Caco-2 (cell line): ENCODE measurements around the gene ZG16. TPM values are rescaled to one million over a fixed set of nuclear protein-coding genes. Genes with fewer than 3 reads are reported as not detected.
A peak's percentile ranks its signal among the peaks of the same experiment; 100 is the strongest.
"Not testable (repeated sequence)": the region's sequence is repeated elsewhere in the genome, so short reads cannot be mapped to it uniquely, and the experiment has no call there.

Experiments
- BruUV-seq: library from RNA; stranded (reverse); fragments of 400-500 nt; replicated peaks from 2 replicates; lab custom pipeline; 2021; lab: Mats Ljungman, UMichigan
- CTCF ChIA-PET: fragments of 300-600 bp; sonication (Branson Sonifier 250); formaldehyde crosslinking; loops from one replicate; lab custom pipeline; 2022; ENCODE audit warnings: antibody characterized with exemption; lab: Charles Lee
- POLR2A ChIA-PET: fragments of 300-600 bp; sonication (Branson Sonifier 250); formaldehyde crosslinking; loops from one replicate; lab custom pipeline; 2022; ENCODE audit warnings: antibody characterized with exemption; lab: Charles Lee
- DNase-seq, 2 experiments: peaks; one replicate each; pipeline versions ENCODE4 v3.0.0 to v3.0.0-alpha.2; 2020 to 2022
- H3K27me3 ChIP-seq: replicated peaks from 2 replicates; pipeline ENCODE4 v1.6.0; 2011; ENCODE audit warnings: low read length; ENCODE audit not compliant: control insufficient read depth, insufficient read depth
- H3K36me3 ChIP-seq: 2 replicates; pipeline ENCODE4 v1.5.1; 2011; ENCODE audit warnings: low read length; ENCODE audit not compliant: control insufficient read depth, insufficient read depth
- H3K4me1 ChIP-seq: fragments of 250-450 bp; sonication (Bioruptor Pico); 2 replicates; pipeline ENCODE4 v1.5.1; 2020; ENCODE audit warnings: mild to moderate bottlenecking
- H3K4me3 ChIP-seq: 2 replicates; pipeline ENCODE4 v1.5.1; 2011; ENCODE audit warnings: low read depth, mild to moderate bottlenecking, control low read depth, low read length
- H3K9me3 ChIP-seq: fragments of 250-450 bp; sonication (Bioruptor Pico); 2 replicates; pipeline ENCODE4 v1.5.1; 2020; ENCODE audit warnings: mild to moderate bottlenecking, moderate library complexity
- H3K27ac Mint-ChIP-seq: one replicate; pipeline ENCODE4 v1.8.0; 2022; ENCODE audit warnings: mixed read lengths; ENCODE audit not compliant: unreplicated experiment
- H3K27me3 Mint-ChIP-seq: one replicate; pipeline ENCODE4 v1.8.0; 2022; ENCODE audit warnings: mixed read lengths; ENCODE audit not compliant: insufficient read depth, unreplicated experiment
- H3K36me3 Mint-ChIP-seq: one replicate; pipeline ENCODE4 v1.8.0; 2022; ENCODE audit warnings: mild to moderate bottlenecking, mixed read lengths; ENCODE audit not compliant: insufficient read depth, unreplicated experiment
- H3K4me1 Mint-ChIP-seq: one replicate; pipeline ENCODE4 v1.8.0; 2022; ENCODE audit warnings: low read depth, mixed read lengths; ENCODE audit not compliant: unreplicated experiment
- H3K4me3 Mint-ChIP-seq: one replicate; pipeline ENCODE4 v1.8.0; 2022; ENCODE audit warnings: mild to moderate bottlenecking, moderate library complexity, mixed read lengths; ENCODE audit not compliant: unreplicated experiment
- H3K9me3 Mint-ChIP-seq: one replicate; pipeline ENCODE4 v1.8.0; 2022; ENCODE audit warnings: mixed read lengths; ENCODE audit not compliant: unreplicated experiment
- intact Hi-C: fragments of 100-400 bp; cut with micrococcal nuclease; formaldehyde crosslinking; loops from one replicate; pipeline ENCODE4 v1.10.0; 2022; ENCODE audit not compliant: unreplicated experiment
- total RNA-seq: library from RNA; stranded (reverse); gene quantifications from 2 replicates; pipeline ENCODE4 v1.2.3, GENCODE V29; 2022
- TF ChIP-seq, protein P1 (sequence below), 2 experiments: fragments of 200-600 bp in 1 of 2; IDR thresholded peaks; 1 replicate in 1 of 2; 2 replicates in 1 of 2; pipeline versions ENCODE4 v1.5.1 to v1.8.0; 2011 to 2022; ENCODE audit warnings: antibody characterized with exemption in 1 of 2, control low read depth in 1 of 2, inconsistent platforms in 1 of 2, low read depth in 1 of 2, low read length in 1 of 2, mild to moderate bottlenecking in 1 of 2, moderate library complexity in 1 of 2; ENCODE audit not compliant: insufficient read depth in 1 of 2, severe bottlenecking in 1 of 2, unreplicated experiment in 1 of 2

ZG16 gene
- total RNA-seq, 1 experiment from 2014 or later: 1.9 TPM

DNA sequence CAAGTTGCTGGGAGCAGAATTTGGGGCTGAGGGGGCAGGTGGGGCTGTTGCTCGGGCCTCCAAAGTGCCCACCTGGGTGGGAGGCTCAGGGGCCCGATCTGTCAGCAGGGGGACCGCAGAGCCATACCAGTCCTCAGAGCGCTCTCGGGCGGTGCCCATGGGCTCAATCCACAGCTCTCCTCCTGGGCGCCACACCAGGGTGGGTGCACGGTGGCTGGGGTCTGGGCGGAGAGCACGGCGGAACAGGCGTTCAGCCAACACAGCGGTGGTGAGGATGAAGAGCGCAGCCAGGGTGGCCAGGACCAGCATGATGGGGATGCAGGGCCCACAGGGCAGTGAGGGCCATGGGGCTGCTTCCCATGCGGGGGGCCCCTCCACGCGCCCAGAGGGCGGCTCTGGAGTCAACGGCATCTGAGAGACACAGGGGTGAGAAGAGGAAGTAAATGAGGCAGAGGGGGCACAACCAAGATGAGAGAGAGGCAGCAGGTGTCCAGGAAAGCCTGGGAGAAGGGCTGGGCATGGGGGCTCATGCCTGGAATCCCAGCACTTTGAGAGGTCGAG is 33.4 kb upstream of the ZG16 start:
- intact Hi-C loops: no loop called here
- Histone ChIP-seq H3K27me3 (no peaks in the 10 kb centered on the region), H3K4me1 (peaks cover 23% of the 10 kb centered on the region), H3K36me3 (no peaks in the 10 kb centered on the region; the same call in 1 of the 2 replicates), H3K4me3 (no peak overlapping the region), H3K9me3 (no peaks in the 10 kb centered on the region; the same call in 1 of the 2 replicates)
- peaks cover 13% of the 10 kb centered on the region for H3K4me1 Mint-ChIP-seq
- H3K27ac Mint-ChIP-seq: no peak overlapping the region
- no peaks in the 10 kb centered on the region for H3K36me3 Mint-ChIP-seq
- ChIA-PET CTCF (no interaction called here), POLR2A (no interaction called here)
- no peak overlapping the region for H3K4me3 Mint-ChIP-seq
- TF ChIP-seq, protein P1, sequence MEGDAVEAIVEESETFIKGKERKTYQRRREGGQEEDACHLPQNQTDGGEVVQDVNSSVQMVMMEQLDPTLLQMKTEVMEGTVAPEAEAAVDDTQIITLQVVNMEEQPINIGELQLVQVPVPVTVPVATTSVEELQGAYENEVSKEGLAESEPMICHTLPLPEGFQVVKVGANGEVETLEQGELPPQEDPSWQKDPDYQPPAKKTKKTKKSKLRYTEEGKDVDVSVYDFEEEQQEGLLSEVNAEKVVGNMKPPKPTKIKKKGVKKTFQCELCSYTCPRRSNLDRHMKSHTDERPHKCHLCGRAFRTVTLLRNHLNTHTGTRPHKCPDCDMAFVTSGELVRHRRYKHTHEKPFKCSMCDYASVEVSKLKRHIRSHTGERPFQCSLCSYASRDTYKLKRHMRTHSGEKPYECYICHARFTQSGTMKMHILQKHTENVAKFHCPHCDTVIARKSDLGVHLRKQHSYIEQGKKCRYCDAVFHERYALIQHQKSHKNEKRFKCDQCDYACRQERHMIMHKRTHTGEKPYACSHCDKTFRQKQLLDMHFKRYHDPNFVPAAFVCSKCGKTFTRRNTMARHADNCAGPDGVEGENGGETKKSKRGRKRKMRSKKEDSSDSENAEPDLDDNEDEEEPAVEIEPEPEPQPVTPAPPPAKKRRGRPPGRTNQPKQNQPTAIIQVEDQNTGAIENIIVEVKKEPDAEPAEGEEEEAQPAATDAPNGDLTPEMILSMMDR (IDR thresholded peaks at IDR 0.05; ENCODE audit: insufficient read depth in 1 of 2, low read depth in 1 of 2, low read length in 1 of 2, severe bottlenecking in 1 of 2, unreplicated experiment in 1 of 2): no peak
- no peaks in the 10 kb centered on the region for H3K27me3 Mint-ChIP-seq
- BruUV-seq: no TSS peak
- no peaks in the 10 kb centered on the region for H3K9me3 Mint-ChIP-seq
- DNase-seq: no peak

DNA sequence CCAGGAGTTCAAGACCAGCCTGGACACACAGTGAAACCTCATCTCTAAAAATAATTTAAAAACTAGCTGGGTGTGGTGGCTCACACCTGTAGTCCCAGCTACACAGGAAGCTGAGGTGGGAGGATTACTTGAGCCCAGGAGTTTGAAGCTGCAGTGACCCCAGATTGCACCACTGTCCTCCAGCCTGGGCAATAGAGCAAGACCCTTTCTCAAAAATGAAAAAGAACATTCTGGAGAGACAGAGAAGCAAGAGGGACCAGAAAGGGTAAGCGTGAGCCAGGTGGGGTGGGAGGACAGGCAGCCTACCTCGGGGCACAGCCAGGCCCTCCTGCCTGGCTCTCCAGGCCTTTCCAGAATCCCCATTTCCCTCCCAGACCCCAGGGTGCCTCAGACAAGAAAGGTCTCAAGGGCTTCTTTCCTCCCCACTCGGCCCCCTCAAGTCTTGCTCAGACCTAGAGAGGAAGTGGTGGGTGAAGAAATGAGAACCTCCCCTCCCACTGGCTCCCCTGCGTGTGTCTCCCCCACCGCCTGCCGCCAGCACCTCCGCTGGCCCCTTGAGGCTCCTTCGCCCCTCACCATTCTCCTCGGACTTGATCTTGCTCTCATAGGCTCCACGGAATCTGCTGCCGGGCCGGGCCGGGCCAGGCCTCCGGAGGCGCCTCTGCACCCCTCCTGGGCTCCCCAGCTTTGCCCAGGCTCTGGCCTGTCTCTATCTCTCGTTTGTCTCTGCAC is 32.8 kb upstream of the ZG16 start:
- Histone ChIP-seq H3K27me3 (no peaks in the 10 kb centered on the region), H3K4me3 (no peak overlapping the region), H3K4me1 (peaks cover 16% of the 10 kb centered on the region), H3K9me3 (no peaks in the 10 kb centered on the region; the same call in 1 of the 2 replicates), H3K36me3 (no peaks in the 10 kb centered on the region; the same call in 1 of the 2 replicates)
- no TSS peak for BruUV-seq
- Mint-ChIP-seq H3K9me3 (no peaks in the 10 kb centered on the region), H3K27me3 (no peaks in the 10 kb centered on the region), H3K36me3 (no peaks in the 10 kb centered on the region), H3K4me1 (peaks cover 6% of the 10 kb centered on the region), H3K27ac (no peak overlapping the region), H3K4me3 (no peak overlapping the region)
- intact Hi-C loops: no loop called here
- ChIA-PET CTCF (no interaction called here), POLR2A (no interaction called here)
- DNase-seq: no peak
- TF ChIP-seq, protein P1 (IDR thresholded peaks at IDR 0.05; ENCODE audit: insufficient read depth in 1 of 2, low read depth in 1 of 2, low read length in 1 of 2, severe bottlenecking in 1 of 2, unreplicated experiment in 1 of 2): no peak

DNA sequence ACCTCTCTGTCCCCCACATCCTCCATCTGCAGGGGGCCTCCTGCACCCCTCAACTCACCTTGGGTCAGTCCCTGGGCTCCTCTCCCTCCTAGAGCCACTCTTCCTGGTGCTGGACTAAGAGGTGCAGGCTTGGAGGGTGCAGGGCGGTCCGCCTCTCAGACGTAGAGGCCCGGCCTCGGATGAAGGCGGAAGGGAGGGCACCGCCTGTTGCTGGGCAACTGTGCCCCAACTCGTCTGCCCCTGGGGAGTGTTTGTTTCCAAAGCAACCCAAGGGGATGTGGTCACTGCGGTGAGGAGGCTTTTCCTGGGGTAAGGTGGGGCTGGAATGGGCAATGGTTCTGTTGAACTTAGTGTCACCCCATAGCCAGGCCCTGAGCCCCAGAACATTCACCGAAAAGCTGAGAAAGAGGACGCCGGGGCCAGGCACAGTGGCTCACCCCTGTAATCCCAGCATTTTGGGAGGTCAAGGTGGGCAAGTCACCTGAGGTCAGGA is 32.2 kb upstream of the ZG16 start, which contains the start of gene C16orf54:
Gene C16orf54 (minus strand): TSS at position 138 of the 493 bp plus-strand sequence. CDS start 1,039 bp downstream, outside the sequence.
- intact Hi-C loops: no loop called here
- H3K36me3 Mint-ChIP-seq: no peaks in the 10 kb centered on the region
- peaks cover 14% of the 10 kb centered on the region for H3K4me1 ChIP-seq
- DNase-seq: no peak
- no peaks in the 10 kb centered on the region; the same call in 1 of the 2 replicates for H3K36me3 ChIP-seq
- no TSS peak for BruUV-seq
- peak within 1 kb of the TSS; percentile 40 for H3K27ac Mint-ChIP-seq
- no peaks in the 10 kb centered on the region for H3K27me3 ChIP-seq
- peaks cover under 1% of the 10 kb centered on the region for H3K4me1 Mint-ChIP-seq
- H3K9me3 Mint-ChIP-seq: no peaks in the 10 kb centered on the region
- no peaks in the 10 kb centered on the region; the same call in 1 of the 2 replicates for H3K9me3 ChIP-seq
- no peak within 1 kb of the TSS for H3K4me3 Mint-ChIP-seq
- TF ChIP-seq, protein P1 (IDR thresholded peaks at IDR 0.05; ENCODE audit: insufficient read depth in 1 of 2, low read depth in 1 of 2, low read length in 1 of 2, severe bottlenecking in 1 of 2, unreplicated experiment in 1 of 2): no peak
- ChIA-PET CTCF (no interaction called here), POLR2A (no interaction called here)
- H3K4me3 ChIP-seq: no peak within 1 kb of the TSS
- H3K27me3 Mint-ChIP-seq: no peaks in the 10 kb centered on the region

DNA sequence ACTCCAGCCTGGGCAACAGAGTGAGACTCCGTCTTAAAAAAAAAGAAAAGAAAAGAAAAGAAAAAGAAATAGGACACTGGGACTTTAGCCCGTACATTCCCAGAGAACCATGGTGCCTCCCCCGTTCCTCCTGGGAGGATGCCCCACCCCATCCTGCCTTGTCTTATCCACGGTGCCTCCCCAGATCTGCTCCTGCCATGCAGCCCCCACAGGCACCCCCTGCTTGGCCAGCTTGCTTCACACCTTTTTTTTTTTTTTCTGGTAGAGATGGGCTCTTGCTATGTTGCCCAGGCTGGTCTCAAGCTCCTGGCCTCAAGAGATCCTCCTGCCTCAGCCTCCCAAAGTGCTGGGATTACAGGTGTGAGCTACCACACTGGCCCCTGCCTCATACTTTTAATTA is 31.5 kb upstream of the ZG16 start:
- H3K9me3 ChIP-seq, H3K9me3 Mint-ChIP-seq, H3K4me1 ChIP-seq, H3K27me3 ChIP-seq, H3K4me1 Mint-ChIP-seq, POLR2A ChIA-PET, H3K36me3 Mint-ChIP-seq, H3K4me3 ChIP-seq, CTCF ChIA-PET, H3K27me3 Mint-ChIP-seq, BruUV-seq, intact Hi-C loops, DNase-seq, H3K4me3 Mint-ChIP-seq, H3K36me3 ChIP-seq: not testable (repeated sequence)
- H3K27ac Mint-ChIP-seq: peak overlapping the region; percentile 40
